B cell (primary cell): ENCODE data around the gene SP3. TPM values are rescaled to one million over a fixed set of nuclear protein-coding genes. Genes with fewer than 3 reads are reported as not detected.
A peak's percentile ranks its signal among the peaks of the same experiment; 100 is the strongest.

Source experiments
- ATAC-seq: fragments of 200-7000 bp; cut with Tn5 transposase; one replicate; pipeline ENCODE4 v1.10.0; 2021; ENCODE audit warnings: low read depth, mild to moderate bottlenecking, moderate number of reproducible peaks, moderate library complexity
- CTCF ChIA-PET: fragments of 350-600 bp; sonication (Branson Sonifier 250); formaldehyde crosslinking; loops from one replicate; lab custom pipeline; 2021; ENCODE audit warnings: antibody characterized with exemption, inconsistent platforms; lab: Charles Lee
- POLR2A ChIA-PET: fragments of 350-600 bp; sonication (Branson Sonifier 250); formaldehyde crosslinking; loops from one replicate; lab custom pipeline; 2021; ENCODE audit warnings: antibody characterized with exemption; lab: Charles Lee
- DNase-seq: peaks from one replicate; pipeline ENCODE4 v3.0.0; 2013
- H2AFZ ChIP-seq: 2 replicates; pipeline ENCODE4 v1.6.1; 2012; ENCODE audit warnings: mild to moderate bottlenecking, low read depth, low read length; ENCODE audit not compliant: insufficient read depth, poor library complexity, severe bottlenecking
- H3K27ac ChIP-seq, 2 donors: 1 replicate in 1 of 2; 2 replicates in 1 of 2; pipeline ENCODE4 v1.5.1; 2012 to 2013; ENCODE audit warnings: low read length in 2 of 2, mild to moderate bottlenecking in 2 of 2, moderate library complexity in 1 of 2
- H3K27me3 ChIP-seq, 4 experiments: fragments of 200-600 bp in 1 of 4; sonication (generic) in 1 of 4; replicated peaks in 1 of 4; 1 replicate in 2 of 4; 2 replicates in 2 of 4; pipeline versions ENCODE4 v1.6.1 to v1.7.0; 2013 to 2016; ENCODE audit warnings: low read length in 3 of 4, mild to moderate bottlenecking in 2 of 4, mixed read lengths in 1 of 4, moderate library complexity in 1 of 4; ENCODE audit not compliant: insufficient read depth in 4 of 4, control insufficient read depth in 3 of 4; ENCODE audit errors: control extremely low read depth in 1 of 4
- H3K36me3 ChIP-seq, 2 experiments: replicated peaks in 1 of 2; 1 replicate in 1 of 2; 2 replicates in 1 of 2; pipeline versions ENCODE4 v1.6.1 to v1.7.1; 2013; ENCODE audit warnings: low read length in 1 of 2; ENCODE audit not compliant: insufficient read depth in 2 of 2, control insufficient read depth in 1 of 2; ENCODE audit errors: control extremely low read depth in 1 of 2, extremely low read depth in 1 of 2
- H3K4me1 ChIP-seq, 2 donors: fragments of 200-600 bp in 1 of 2; sonication (generic) in 1 of 2; 1 replicate in 1 of 2; 2 replicates in 1 of 2; pipeline versions ENCODE4 v1.5.1 to v1.6.1; 2013 to 2017; ENCODE audit warnings: low read length in 2 of 2; ENCODE audit not compliant: control insufficient read depth in 2 of 2, insufficient read depth in 2 of 2
- H3K4me2 ChIP-seq: replicated peaks from 2 replicates; pipeline ENCODE3; 2012; ENCODE audit warnings: mild to moderate bottlenecking, low read depth, low read length; ENCODE audit not compliant: poor library complexity, severe bottlenecking
- H3K4me3 ChIP-seq, 5 experiments: fragments of 200-600 bp in 1 of 5; sonication (generic) in 1 of 5; 1 replicate in 3 of 5; 2 replicates in 2 of 5; pipeline versions ENCODE4 v1.5.1 to v1.7.0; 2011 to 2016; ENCODE audit warnings: low read length in 4 of 5, mild to moderate bottlenecking in 4 of 5, low read depth in 2 of 5, control low read depth in 1 of 5, moderate library complexity in 1 of 5; ENCODE audit not compliant: insufficient read depth in 1 of 5; ENCODE audit errors: control extremely low read depth in 1 of 5, extremely low read depth in 1 of 5
- H3K79me2 ChIP-seq: fragments of 200-600 bp; sonication (generic); one replicate; pipeline ENCODE4 v1.6.0; 2016; ENCODE audit warnings: low read length; ENCODE audit not compliant: control insufficient read depth, insufficient read depth
- H3K9ac ChIP-seq: fragments of 200-600 bp; sonication (generic); 2 replicates; pipeline ENCODE4 v1.6.1; 2017; ENCODE audit warnings: mild to moderate bottlenecking, low read length, moderate library complexity
- H3K9me3 ChIP-seq, 3 donors: one replicate each; pipeline versions ENCODE4 v1.6.1 to v1.7.1; 2013; ENCODE audit warnings: low read length in 2 of 3; ENCODE audit not compliant: control insufficient read depth in 2 of 3, insufficient read depth in 1 of 3; ENCODE audit errors: control extremely low read depth in 1 of 3
- H4K20me1 ChIP-seq: 2 replicates; pipeline ENCODE4 v1.6.0; 2012; ENCODE audit warnings: mild to moderate bottlenecking, low read length; ENCODE audit not compliant: insufficient read depth, control insufficient read depth, poor library complexity, severe bottlenecking
- H3K27ac Mint-ChIP-seq: one replicate; pipeline ENCODE4 v1.8.0; 2021; ENCODE audit warnings: mixed read lengths
- H3K27me3 Mint-ChIP-seq: one replicate; pipeline ENCODE4 v1.8.0; 2021; ENCODE audit warnings: mixed read lengths
- H3K4me1 Mint-ChIP-seq: one replicate; pipeline ENCODE4 v1.8.0; 2021; ENCODE audit warnings: mixed read lengths
- H3K4me3 Mint-ChIP-seq: one replicate; pipeline ENCODE4 v1.8.0; 2021; ENCODE audit warnings: mixed read lengths
- H3K9me3 Mint-ChIP-seq: one replicate; pipeline ENCODE4 v1.8.0; 2022; ENCODE audit warnings: mixed read lengths; ENCODE audit not compliant: insufficient read depth
- EZH2 ChIP-seq: IDR thresholded peaks from 2 replicates; pipeline ENCODE4 v1.6.1; 2012; ENCODE audit warnings: borderline replicate concordance, low read depth, mild to moderate bottlenecking, moderate library complexity, low read length; ENCODE audit not compliant: insufficient read depth, poor library complexity, severe bottlenecking
- WGBS: methylation state at CpG from one replicate; pipeline ENCODE4 v1.1.5; 2013; ENCODE audit warnings: missing lambda C conversion rate; ENCODE audit not compliant: insufficient coverage; 5-methylcytosine and 5-hydroxymethylcytosine counted together
- intact Hi-C: fragments of 100-400 bp; cut with micrococcal nuclease; formaldehyde crosslinking; loops from one replicate; pipeline ENCODE4 v1.10.0; 2022
- polyA plus RNA-seq: library from polyadenylated mRNA; depleted of rRNA; stranded (reverse); fragments of >200 nt; gene quantifications from 2 replicates; pipeline ENCODE4 v1.2.3, GENCODE V29; 2012
- total RNA-seq, 2 donors: library from RNA; stranded (reverse); fragments of 120-200 nt in 1 of 2; gene quantifications; 1 replicate in 1 of 2; 2 replicates in 1 of 2; pipeline versions ENCODE4 v1.2.3 to v1.2.4, GENCODE V29; 2013 to 2022
- TF ChIP-seq, protein P1 (sequence below): fragments of 200-600 bp; IDR thresholded peaks from one replicate; pipeline ENCODE4 v1.8.0; 2022; ENCODE audit warnings: antibody characterized with exemption, mild to moderate bottlenecking

SP3 gene
- total and polyA plus RNA-seq, 2 donors (not counting 1 experiment from before 2014, with no cell fraction given), result 31.9 to 152 TPM

DNA sequence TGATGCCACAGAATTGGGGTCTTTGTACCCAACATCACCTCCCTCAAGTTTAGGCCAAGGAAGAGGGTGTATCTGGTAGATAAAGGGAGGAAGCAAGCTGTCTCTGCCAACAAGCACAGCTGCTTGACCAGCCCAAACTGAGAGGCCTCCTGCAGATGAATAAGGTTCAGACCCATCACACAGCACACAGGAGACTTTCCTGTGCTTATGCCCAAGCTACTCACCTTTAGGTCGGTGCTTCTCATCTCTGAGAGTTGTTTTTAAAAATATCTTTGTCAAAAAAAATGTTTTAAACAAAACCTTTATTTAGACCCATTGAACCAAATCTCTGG, 24.7 kb upstream of the SP3 start:
- Histone ChIP-seq H3K27ac (peak overlapping the region in 1 of 2 donors; percentile 44), H3K4me3 (no peak overlapping the region), H3K79me2 (no peaks in the 10 kb centered on the region), H3K4me2 (peak overlapping the region; percentile 20), H4K20me1 (no peaks in the 10 kb centered on the region), H3K36me3 (no peaks in the 10 kb centered on the region), H2AFZ (peak overlapping the region; percentile 29), H3K27me3 (no peaks in the 10 kb centered on the region), H3K4me1 (peaks cover 31 to 32% of the 10 kb centered on the region in 2 donors), H3K9me3 (no peaks in the 10 kb centered on the region), H3K9ac (peak overlapping the region; percentile 25)
- TF ChIP-seq, protein P1, sequence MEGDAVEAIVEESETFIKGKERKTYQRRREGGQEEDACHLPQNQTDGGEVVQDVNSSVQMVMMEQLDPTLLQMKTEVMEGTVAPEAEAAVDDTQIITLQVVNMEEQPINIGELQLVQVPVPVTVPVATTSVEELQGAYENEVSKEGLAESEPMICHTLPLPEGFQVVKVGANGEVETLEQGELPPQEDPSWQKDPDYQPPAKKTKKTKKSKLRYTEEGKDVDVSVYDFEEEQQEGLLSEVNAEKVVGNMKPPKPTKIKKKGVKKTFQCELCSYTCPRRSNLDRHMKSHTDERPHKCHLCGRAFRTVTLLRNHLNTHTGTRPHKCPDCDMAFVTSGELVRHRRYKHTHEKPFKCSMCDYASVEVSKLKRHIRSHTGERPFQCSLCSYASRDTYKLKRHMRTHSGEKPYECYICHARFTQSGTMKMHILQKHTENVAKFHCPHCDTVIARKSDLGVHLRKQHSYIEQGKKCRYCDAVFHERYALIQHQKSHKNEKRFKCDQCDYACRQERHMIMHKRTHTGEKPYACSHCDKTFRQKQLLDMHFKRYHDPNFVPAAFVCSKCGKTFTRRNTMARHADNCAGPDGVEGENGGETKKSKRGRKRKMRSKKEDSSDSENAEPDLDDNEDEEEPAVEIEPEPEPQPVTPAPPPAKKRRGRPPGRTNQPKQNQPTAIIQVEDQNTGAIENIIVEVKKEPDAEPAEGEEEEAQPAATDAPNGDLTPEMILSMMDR, result no peak
- no peak for TF ChIP-seq EZH2
- ATAC-seq (no peak), DNase-seq (no peak)
- intact Hi-C loops, result no loop called here
- POLR2A ChIA-PET, result interaction anchor here (2.6 kb wide), 1 partner anchor 24 kb away, joined by 17 read pairs; the partner anchor contains the start of gene SP3
- H3K27me3 Mint-ChIP-seq, result no peaks in the 10 kb centered on the region
- WGBS, result no CpG with 5 or more reads among the region's 1 CpG
- no peak overlapping the region for H3K4me3 Mint-ChIP-seq
- CTCF ChIA-PET, result interaction anchor here (0.6 to 1.8 kb wide), 2 partner anchors 92 to 643 kb away, joined by 3 to 4 read pairs; no protein-coding TSS in a partner anchor
- H3K4me1 Mint-ChIP-seq, result peaks cover 35% of the 10 kb centered on the region
- H3K9me3 Mint-ChIP-seq, result no peaks in the 10 kb centered on the region
- H3K27ac Mint-ChIP-seq, result peak overlapping the region; percentile 80

DNA sequence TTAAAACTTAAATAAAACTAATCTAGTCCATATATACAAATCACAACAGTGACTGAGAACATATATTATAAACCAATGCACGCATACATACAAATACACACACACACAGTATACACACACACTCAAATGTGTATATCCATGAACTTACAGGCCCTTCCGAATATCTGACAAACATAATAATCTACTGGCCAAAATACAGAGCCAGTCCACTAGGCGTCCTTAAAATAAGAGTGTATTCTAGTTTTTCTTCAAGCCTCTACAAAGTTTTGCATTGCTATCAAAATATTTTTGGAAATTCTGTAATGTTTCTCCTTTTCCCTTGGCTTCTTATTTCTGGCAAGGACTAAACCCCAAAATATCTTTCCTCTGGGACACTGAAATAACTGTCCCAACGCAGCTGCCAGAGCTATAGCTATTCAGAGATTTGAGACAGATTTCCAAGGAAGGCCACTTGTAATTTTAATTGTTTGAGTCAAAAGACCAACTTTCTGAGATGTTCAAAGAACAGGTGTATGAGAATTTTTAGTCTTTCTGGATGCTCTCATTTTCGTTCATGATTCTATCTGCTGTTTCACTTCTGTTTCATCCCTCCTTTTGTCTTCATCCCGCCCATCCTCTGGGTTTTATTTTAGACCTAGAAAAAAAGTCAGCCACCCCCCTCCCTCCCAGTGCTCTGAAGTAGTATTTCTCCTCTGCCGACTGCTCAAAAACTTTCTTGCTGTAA, 24.1 kb upstream of the SP3 start:
- peak overlapping the region; percentile 80 for H3K27ac Mint-ChIP-seq
- peak overlapping the region in 1 of 2 donors; percentile 44 for H3K27ac ChIP-seq
- CTCF ChIA-PET, result interaction anchor here (0.6 kb wide), 1 partner anchor 643 kb away, joined by 3 read pairs; no protein-coding TSS in a partner anchor

More for the DNA sequence above, 24.1 kb upstream of the SP3 start:
- TF ChIP-seq EZH2, result no peak
- TF ChIP-seq, protein P1, result no peak
- Mint-ChIP-seq H3K27me3 (no peaks in the 10 kb centered on the region), H3K4me1 (peaks cover 35% of the 10 kb centered on the region), H3K4me3 (no peak overlapping the region), H3K9me3 (no peaks in the 10 kb centered on the region)
- Histone ChIP-seq H3K36me3 (no peaks in the 10 kb centered on the region), H4K20me1 (no peaks in the 10 kb centered on the region), H3K9me3 (no peaks in the 10 kb centered on the region), H3K79me2 (no peaks in the 10 kb centered on the region), H3K4me3 (no peak overlapping the region), H3K9ac (peak overlapping the region; percentile 25), H3K27me3 (no peaks in the 10 kb centered on the region), H2AFZ (peak overlapping the region; percentile 29), H3K4me1 (peaks cover 31 to 32% of the 10 kb centered on the region in 2 donors), H3K4me2 (peak overlapping the region; percentile 20)
- no peak for DNase-seq
- intact Hi-C loops, result no loop called here
- ATAC-seq, result no peak
- POLR2A ChIA-PET, result no interaction called here
- WGBS, result no CpG with 5 or more reads among the region's 7 CpGs
